HG03378 (cell line): Measurements from ENCODE around the gene GALNT5.
"Not testable (repeated sequence)": the region's sequence is repeated elsewhere in the genome, so short reads cannot be mapped to it uniquely, and the experiment has no call there.

Experiments used
- ATAC-seq: cut with Tn5 transposase; IDR thresholded peaks from one replicate; pipeline ENCODE4 v1.9.1; 2021; ENCODE audit warnings: mild to moderate bottlenecking, moderate library complexity; ENCODE audit not compliant: unreplicated experiment

Gene GALNT5, protein sequence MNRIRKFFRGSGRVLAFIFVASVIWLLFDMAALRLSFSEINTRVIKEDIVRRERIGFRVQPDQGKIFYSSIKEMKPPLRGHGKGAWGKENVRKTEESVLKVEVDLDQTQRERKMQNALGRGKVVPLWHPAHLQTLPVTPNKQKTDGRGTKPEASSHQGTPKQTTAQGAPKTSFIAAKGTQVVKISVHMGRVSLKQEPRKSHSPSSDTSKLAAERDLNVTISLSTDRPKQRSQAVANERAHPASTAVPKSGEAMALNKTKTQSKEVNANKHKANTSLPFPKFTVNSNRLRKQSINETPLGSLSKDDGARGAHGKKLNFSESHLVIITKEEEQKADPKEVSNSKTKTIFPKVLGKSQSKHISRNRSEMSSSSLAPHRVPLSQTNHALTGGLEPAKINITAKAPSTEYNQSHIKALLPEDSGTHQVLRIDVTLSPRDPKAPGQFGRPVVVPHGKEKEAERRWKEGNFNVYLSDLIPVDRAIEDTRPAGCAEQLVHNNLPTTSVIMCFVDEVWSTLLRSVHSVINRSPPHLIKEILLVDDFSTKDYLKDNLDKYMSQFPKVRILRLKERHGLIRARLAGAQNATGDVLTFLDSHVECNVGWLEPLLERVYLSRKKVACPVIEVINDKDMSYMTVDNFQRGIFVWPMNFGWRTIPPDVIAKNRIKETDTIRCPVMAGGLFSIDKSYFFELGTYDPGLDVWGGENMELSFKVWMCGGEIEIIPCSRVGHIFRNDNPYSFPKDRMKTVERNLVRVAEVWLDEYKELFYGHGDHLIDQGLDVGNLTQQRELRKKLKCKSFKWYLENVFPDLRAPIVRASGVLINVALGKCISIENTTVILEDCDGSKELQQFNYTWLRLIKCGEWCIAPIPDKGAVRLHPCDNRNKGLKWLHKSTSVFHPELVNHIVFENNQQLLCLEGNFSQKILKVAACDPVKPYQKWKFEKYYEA

DNA sequence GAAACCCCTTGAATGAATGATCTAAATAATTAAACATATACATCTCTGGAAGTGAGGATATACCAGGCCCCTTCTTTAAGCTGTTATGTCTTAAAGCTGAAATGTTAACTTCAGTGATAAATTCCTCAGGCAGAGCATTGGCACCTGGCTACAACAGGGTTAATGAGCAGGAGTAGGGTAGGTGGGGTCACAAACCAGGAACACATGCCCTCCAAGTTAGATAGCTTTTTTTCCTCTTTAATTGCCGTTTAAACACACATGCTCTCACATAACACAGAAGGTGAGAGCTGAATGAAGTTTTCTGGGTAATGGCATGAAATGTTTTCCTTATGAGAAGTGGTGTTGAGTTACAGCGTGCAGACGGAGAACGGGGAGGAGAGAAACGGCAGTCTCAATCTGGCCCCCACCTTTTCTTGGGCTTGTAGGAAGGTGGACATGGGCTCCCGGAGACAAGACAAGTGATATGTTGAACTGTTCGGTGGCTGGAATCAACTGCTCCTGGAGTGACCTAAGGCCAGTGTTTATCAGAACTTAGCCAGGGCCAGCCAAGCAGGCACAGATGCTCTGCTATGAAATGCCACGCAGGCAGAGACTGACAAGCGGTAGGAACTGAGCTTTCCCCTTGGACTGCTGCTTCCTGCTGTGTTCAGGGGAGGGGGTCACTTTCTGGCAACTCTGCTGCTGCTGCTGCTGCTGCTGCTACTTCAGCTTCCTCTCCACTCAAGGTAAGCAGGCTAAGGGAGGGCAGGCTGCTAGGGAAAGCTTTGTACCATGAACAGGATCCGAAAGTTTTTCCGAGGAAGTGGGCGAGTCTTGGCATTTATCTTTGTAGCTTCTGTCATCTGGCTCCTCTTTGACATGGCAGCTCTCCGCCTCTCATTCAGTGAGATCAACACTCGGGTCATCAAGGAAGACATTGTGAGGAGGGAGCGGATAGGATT lies at the start of gene GALNT5:
TSS of gene GALNT5 (plus strand) at position 394 of the 941 bp plus-strand sequence. CDS start at position 772, 378 bp downstream.
- no peak for ATAC-seq

DNA sequence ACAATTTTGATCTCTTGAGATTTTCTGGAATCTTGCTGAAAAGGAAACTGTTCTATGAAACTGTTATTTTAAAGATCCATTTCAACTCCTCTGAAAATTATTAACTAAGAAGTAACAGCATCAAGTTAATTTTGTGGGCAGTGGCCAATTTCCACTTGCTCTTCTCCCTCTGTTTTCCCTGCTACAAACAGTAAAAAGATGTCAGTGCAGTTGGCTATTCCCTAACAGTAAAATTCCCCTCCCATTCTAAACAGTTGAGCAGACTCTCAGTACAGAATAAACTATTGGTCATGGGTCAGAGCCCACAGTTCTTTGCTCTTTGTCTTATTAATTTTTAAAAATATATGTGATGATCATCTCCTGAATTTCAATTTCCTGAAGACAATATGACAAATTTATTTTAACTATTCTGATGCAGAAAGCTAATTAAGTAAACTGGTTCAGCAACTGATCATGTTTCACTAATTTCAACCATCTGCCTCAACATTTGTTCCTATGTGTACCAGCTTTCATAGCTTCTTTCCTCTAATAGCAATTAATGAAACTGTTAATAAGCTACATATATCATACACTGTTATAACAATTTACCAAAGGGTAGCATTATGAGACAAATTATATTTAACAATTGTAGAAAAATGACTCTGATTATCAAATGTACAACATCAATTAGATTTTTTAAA lies 41.1 kb upstream of the GALNT5 start:
- ATAC-seq = no peak

DNA sequence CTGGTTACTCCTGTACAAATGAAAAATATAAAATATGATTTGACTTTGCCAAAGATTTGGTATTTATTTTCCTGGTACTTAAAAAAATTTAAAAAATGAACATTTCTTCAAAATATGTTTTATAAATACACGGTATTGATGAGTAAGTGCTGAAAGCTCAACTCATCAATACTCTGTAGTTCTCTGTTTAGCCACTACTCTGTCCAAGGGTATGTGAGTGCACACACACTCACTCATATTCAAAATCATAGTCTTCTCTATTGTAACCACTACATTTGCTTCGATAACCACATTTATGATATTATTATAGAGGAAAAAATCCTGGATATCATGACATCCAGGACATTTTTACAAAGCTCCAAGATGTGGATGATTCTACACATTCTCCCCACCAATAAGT lies 40.1 kb upstream of the GALNT5 start:
- no peak for ATAC-seq

DNA sequence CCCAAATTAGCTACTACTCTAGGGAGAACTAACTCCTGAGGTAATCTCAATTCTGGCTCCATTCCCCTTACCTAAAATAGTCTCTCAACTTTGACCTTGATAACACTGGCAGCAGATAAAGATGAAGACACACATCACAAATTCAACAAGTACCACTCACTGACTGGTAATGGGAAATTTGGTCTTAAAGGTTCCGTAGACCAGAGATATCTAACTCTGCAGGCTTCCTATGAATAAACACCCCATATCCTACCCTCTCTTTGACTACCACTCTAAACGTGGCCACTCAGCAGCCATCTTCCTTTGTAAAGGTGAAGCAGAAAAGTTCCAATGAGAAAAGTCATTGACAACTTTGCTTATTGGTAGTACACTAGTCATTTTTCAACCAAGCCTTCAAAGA lies 38.6 kb upstream of the GALNT5 start:
- no peak for ATAC-seq

DNA sequence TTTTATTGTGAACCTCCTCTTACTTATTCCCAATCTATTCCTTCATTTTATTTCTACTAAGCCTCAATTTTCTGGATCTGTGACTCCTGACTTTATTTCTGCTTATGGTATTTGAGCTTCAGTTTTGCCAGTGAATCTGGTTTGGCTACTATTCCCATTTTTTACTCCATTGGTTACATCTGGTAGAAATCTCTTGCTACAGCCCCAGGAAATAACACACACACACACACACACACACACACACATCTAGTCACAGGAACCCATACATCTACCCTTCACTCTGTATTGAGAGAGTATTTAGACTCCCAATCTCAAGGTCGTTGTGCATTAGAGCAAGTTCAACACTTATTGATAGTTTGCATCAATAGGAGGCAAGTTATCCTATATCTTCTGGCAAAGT lies 37.0 kb upstream of the GALNT5 start:
- no peak for ATAC-seq

DNA sequence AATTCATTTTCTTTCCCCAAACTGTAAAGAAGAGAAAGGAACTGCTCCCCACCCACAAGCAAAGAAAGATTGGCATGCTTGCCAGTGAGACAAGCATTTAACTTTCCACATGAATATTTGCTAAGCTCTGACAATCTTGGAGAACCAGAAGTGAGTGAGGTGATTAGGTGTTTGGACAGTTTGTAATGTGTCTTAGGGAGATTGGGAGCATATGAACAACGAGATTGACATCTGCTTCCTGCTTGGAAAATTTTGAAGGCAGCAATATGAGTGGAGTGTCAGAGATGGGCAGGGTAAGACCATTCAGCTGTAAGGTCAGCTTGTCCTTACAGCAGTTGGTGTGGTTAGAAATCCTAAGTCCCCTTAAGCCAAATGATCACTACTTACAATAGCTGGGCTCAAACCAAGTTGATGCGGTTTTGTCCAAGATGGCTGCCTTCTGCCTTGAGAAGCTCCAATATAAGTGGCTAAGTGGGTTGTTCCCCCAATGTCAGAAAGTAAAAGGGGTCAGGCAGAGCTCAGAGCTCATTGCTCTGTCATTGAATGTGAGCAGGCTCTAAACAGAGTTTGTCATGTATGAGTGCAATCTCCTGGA lies 36.0 kb upstream of the GALNT5 start:
- ATAC-seq = no peak

DNA sequence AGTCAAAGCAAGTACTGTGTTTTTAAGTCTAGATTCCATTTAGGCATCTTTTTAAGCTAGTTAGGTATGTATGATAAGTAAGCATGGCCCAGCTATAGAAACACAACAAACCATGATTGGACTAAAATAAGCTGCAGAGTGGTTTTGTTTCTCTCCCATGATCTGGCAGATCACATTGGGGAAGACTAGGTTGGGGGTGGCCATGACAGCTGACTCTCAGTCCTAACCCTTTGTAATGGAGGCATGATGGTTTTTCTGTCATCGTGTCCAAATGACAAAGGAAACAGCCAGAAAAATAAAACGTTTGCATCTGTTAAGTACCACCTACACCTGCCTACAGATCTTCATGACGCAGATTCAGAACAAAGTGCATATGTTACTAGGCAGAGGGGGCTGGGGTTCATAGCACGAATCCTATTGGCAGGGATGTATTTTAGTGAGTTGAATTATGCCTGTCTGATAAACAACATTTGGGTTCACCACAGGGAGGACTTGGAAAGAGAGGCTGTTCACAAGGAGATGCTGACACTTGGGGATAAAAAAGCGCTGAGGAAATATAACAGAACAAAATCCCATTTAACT lies 33.8 kb upstream of the GALNT5 start:
- no peak for ATAC-seq

DNA sequence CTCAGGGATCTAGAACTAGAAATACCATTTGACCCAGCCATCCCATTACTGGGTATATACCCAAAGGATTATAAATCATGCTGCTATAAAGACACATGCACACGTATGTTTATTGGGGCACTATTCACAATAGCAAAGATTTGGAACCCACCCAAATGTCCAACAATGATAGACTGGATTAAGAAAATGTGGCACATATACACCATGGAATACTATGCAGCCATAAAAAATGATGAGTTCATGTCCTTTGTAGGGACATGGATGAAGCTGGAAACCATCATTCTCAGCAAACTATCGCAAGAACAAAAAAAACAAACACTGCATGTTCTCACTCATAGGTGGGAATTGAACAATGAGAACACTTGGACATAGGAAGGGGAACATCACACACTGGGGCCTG lies 33.1 kb upstream of the GALNT5 start:
- not testable (repeated sequence) for ATAC-seq

DNA sequence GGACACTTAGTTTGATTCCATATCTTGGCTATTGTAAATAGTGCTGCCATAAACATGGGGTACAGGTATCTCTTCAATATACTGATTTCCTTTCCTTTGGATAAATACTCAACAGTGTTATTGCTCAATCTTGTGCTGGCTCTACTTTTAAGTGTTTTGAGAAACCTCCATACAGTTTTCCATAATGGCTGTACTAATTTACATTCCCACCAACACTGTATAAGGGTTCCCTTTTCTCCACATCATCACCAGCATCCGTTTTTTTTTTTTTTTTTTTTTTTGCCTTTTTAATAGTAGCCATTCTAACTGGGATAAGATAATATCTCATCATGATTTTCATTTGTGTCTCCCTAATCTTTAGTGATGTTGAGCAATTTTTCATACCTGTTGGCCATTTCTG lies 29.9 kb upstream of the GALNT5 start:
- ATAC-seq = no peak

DNA sequence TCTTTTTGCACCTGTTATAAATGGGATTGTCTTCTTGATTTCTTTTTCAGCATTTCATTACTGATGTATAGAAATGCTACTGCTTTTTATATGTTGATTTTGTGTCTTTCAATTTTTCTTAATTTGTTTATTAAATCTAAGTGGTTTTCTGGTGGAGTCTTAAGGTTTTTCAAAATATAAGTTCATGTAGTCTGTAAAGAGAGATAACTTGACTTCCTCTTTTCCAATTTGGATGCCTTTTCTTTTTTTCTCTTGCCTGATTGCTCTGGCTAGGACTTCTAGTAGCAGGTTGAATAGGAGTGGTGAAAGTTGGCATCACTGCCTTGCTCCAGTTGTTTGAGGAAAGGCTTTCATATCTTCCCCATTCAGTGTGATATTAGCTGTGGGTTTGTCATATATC lies 28.6 kb upstream of the GALNT5 start:
- no peak for ATAC-seq

DNA sequence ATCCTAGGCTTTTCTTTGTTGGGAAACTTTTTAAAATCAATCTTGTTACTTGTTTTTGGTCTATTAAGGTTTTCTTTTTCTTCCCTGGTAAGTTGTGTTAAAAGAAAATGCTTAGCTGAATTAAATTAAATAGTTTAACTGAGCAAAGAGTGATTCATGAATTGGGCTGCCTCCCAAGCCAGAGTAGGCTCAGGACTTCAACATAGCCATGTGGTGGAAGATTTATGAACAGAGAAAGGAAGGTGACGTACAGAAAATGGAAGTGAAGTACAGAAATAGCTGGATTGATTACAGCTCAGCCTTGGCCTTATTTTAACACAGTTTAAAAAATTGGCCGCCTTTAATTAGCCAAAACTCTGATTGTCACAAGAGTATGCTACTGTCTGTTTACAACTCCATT lies 27.9 kb upstream of the GALNT5 start:
- ATAC-seq = no peak

DNA sequence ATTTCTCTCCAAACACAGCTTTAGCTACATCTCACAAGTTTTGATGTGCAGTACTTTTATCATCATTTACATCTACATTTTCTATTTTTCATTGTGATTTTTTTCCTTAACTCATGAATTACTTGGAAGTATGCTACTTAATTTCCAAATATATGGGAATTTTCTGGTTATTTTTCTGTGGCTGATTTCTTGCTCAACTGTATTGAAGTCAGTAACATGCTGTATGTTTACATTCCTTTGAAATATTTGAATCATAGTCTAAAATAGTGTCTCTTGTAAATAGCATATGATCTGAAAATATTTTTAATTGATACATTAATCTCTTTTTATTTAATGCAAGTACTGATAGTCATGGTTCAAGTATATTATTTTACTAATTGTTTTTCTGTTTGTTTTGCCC lies 26.0 kb upstream of the GALNT5 start:
- ATAC-seq = no peak

DNA sequence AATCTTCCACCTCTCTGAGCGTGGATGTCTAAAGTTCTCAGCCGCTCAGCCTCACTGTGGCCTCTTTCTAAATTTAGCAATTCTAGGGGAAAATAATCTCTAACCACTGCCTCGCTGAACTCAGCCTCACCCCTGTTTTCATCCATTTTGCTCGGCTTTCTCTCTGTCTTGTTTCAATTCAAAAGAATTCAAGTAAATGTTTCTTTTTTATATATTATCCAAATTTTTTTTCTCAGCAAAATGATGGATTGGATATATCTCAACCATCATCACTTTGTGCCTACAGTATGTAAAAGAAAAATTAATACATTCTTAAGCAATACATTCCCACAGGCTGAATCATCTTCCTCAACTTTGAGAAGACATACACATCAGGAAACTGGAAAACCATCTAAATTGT lies 24.0 kb upstream of the GALNT5 start:
- ATAC-seq = no peak

DNA sequence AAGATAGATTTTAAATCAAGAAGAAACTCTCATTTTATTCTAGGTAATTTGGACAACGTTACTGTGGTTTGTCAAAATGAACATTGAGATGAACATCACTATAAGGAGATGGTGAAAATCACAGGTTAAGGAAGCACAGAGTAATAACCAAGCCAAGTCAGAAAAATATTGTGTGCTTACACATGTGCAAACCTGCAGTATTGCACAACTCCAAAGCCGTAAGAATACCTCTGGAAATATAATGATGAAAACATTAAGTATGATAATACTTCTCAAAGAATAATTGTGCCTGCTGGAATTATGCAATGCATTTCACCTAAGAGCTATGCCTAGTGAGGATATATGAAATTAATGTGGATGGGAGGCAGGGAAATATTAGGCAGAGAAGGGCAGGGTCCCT lies 21.1 kb upstream of the GALNT5 start:
- no peak for ATAC-seq

DNA sequence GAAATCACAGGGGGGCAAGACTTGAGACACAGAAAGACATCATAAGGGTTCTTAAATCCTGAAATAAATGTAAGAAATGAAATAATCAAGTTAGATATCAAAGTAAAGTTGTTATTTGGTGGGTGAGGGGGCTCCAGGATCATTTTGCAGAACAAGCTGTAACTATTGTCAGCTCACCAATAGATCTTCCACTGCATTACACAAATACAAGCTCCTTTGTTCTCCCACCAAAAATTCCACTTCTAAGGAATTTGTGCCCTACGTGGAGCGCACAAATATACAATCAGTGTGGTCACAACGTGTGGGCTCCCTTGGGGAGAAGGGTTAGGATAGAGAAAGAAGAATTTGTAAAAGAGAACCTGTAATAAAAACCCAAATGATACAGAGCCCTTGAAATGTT lies 19.2 kb upstream of the GALNT5 start:
- ATAC-seq = no peak

DNA sequence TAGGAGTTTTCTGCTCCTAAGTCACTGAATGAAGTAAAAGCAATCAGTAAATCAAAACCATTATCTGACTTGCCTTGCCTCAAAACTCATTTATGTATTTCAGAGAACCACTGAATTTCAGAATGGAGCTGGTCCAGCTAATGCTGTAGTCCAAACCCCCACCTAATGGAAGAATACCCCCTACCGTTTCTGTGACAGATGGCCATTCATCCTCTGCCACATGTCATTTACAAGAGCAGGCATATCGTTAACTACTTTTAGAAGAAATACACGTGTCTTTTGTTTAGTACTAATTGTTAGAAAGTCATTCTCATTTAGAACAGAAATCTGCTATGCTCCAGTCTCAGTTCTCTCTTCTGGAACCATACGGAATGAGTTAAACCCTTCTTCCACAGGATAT lies 12.8 kb upstream of the GALNT5 start:
- no peak for ATAC-seq

DNA sequence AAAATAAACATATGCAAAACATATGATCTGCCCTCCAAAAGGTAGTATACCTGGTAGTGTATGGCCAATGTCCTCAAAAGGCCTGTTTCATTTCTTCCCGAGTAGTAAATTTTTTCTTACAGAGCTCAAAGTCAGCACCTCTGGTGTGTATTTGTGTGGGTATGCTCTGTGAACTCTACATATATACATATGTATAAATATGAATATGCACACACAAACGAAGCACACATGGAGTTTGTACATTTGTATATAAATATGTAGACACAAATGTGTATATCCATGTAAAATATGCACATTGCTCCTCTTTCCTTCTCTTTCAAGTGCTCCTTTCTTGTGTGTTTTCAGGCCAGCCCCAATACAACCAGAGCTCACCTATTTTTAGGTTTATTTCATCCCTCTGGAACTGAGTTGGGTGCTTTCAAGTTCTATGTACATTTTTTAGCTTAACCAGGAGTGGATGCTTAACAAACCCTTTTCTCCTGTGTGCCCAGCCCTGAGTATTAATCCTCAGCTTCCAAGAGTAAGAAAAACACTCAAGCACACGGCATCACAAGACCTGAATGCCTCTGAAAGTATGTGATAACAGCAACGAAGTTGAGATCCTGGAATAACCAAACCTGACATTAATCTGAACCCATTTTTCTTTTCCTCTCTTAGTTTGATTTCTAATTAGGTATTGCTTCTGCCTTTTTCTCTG lies 12.2 kb upstream of the GALNT5 start:
- no peak for ATAC-seq

DNA sequence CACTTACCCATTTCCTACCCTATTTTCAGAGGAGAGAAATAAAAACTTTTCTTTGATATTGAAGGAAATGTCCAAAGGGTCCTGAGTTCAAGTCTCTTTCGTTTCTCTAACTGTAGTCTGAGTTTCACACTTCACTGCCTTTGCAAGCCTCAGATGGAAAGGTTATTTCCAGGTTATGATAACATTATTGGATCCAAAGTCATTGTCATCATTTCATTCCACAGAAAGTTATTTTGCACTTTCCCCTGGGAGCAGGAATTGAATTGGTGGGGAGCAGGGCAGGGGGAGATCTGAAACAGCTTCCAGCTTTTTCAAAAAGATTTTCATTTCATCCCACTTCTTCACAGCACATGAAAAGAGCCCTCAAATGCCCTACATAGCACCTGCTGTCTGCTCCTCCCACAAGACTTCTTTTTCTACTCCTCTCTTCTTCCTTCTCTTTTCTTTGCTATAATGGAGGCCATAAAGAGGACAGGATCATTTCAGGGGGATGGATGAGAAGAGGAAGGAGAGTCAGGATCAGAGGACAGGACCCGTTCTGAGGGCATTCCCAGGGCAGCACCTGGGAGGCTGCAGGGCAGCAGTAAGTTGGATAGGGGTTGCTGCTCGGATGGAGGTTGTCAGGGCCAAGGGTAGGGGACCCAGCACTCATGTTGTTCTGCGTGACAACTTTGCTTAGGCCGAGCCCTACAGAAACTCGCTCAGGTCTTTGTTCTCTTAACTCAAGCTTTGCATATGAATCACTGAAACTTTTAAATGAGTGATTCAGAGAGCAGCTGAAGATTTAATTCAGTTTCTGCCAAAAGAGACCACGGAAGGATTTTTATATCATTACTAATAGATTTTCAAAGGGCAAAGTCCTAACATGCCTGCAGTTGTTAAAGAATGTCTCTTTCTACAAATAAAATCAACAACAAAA lies 11.4 kb upstream of the GALNT5 start:
- ATAC-seq = peak; percentile 91
